Superior temporal gyrus (tissue), 1 donor: ENCODE results near the gene AAR2.

Experiments
- DNase-seq: peaks from one replicate; pipeline ENCODE4 v3.0.0-alpha.2; 2016; ENCODE audit errors: extremely low spot score

AAR2 gene

DNA sequence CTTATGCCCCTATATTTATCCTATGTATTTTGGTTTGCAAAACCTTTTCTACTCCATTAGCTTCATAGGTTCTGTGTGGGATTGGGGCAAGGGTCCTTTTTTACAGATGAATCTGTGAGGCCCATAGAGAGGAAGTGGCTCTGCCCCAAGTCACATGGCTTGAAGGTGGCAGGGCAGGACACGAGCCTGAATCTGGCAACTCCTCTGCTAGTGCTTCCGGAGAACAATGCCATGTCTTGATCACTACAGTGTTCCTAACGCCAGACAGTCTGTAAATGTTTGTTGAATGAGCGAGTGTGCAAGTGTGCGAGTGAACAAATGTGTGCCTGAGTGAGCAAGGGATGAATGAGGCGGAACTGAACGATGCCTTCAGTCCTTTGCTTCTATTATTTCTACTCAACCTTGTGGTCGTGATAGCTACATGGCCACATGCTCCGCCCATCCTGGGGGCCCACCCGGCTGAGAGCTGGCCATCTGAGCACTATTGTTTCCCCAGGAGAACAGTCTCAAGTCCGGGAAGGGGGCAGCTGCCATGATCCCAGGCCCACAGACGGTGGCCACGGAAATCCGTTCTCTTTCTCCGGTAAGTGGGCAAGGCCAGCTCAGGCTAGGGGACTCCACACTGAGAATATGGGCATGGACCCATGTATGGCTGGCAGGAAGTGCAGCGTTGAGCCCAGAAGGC lies 17.8 kb upstream of the AAR2 start:
- DNase-seq = peak; percentile 35

DNA sequence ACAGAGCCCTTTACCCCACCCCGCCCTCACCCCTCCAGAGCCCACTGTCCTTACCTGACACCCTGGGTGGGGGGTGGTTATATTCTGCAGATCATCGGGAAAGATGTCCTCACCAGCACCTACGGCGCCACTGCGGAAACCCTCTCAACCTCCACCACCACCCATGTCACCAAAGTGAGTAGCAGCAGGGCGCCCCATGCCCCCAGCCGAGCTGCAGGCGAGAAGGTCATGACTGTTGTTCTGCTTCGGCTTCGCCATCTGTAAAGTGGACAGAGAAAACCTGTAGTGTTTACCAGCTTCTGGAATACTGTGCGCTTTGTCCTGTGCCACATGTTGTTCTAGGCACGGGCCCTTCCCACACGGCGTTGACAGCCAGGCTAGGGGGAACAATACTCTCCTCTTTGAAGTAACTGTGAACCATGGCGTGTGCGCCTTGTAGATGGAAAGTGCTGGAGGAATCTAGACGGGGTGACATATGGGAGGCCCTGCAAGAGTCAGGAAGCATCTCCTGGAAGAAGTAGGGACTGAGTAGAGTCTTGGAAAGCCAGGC lies 16.5 kb upstream of the AAR2 start:
- peak; percentile 71 for DNase-seq

DNA sequence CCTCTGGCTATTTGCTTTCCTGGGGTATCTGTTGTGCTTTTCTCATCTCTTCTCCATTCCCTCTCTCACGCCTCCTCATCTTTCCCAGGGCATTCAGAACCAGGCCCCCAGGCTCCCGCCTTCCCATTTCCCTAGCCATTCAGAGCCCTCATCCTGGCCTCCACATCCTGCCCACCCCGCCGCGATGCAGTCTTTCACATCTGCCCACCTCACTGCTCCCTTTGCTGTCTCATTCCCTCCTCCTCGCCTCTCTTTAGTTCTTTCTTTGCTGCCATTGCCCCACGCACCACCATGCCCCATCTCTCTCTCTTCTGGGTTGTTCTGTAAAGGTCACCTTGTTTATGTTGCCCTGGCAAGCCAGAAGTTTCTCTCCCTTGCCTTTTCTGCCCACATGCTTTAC lies 10.6 kb upstream of the AAR2 start:
- no peak for DNase-seq

DNA sequence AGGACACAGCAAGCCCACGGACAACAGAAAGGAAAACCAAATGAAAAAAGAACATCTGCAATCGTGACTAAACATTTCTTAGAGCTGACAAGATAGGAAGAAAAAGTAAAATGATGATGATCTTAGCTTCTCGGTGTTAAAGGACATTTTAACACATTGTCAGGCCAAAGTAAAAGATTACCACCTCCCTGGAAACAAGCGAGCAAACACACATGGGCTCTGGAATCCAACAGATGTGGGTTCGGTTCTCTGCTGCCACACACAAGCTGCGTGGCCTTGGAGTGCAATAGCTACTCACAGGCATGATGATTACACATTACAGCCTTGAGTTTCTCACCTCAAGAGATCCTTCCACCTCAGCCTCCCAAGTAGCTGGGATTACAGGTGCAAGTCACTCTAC lies 7.5 kb upstream of the AAR2 start:
- no peak for DNase-seq

DNA sequence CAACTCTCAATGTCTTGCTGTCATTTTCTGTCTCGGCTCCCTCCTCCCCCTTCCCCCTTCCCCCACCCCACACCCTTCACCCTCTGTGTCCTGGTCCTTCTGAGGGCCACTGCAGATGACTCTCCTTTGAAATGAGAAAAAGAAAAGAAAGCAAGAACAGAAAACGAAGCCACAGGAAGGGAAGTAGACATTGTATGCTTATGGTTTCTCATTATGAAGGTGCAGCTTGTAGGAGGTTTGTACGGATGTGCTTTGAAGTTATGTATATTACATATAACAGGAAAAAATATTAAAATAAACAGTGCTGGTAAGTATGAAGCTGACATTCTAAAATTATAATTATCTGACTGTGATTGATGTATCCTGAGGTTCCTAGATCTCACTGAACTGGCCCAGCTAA lies 6.3 kb upstream of the AAR2 start:
- DNase-seq = no peak

DNA sequence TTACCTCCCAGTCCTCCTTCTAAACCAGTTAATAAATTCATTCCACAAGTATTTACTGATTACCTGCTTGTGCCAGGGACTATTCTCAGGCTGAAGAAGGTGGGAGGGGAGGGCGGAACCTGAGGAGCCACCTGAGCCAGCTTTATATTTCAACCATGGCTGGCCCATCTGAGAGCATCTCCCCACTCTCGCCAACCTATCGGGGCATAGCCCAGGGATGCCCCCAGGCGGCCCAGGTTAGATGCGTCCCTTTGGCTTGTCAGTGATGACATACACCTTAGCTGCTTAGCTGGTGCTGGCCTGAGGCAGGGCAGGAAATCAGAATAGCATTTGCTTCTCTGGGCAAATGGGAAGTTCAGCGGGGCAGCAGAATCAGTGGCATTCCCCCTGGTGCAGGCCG lies 4.9 kb upstream of the AAR2 start:
- no peak for DNase-seq

DNA sequence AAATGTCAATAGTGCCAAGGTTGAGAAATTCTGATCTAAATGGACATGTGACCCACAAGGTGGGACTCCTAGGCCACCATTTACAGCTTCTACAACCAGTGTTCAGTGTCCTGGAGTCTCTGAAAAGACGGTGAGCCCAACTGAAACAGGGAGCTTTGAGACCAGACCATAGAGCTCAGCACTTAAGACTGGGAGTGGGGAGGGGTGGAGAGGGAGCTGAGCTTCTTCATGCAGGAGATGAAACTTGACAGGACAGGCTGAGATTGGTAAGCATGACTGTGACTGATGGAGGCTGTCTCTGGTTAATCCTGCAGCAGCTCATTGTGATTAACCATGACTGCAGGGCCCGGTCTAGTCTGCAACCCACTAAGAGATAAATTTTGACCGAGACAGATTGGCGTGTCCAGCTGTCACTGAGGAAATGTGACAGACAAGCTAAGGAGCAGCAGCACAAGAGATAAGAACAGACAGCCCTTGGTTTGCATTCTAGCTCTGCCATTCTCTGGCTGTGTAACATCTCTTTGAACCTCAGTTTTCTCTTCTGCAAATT lies 1.4 kb upstream of the AAR2 start:
- DNase-seq = no peak

DNA sequence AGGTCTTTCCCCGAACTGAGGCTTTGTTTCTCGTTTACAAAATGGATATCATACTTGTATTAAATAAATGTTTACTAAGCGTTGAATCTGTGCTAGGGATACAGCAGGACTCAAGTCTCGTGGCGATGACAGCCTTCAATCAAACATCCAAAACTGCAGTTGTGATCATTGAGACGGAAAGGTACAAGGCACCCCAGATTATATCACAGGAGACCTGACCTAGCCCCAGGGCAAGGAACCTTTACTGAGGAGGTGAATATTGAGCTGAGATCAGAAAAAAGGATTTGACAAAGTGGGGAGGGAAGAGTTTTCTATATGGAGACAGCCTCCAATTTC lies 476 bp downstream of the AAR2 start:
- no peak for DNase-seq

DNA sequence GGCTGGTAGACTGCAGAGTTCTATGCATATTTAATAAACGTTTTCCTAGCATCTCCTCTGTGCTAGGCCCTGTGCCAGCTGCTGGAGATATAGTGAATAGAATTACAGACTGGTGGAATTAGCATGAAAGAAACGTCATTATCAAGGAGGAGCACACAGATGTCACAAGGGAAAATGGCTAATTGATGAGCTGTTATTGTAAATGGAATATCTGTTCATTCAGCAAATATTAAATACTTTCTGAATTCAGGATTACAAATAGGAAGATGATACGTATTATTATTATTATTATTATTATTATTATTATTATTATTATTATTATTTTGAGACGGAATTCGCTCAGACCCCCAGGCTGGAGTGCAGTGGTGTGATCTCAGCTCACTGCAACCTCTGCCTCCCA lies 1.2 kb downstream of the AAR2 start:
- no peak for DNase-seq

DNA sequence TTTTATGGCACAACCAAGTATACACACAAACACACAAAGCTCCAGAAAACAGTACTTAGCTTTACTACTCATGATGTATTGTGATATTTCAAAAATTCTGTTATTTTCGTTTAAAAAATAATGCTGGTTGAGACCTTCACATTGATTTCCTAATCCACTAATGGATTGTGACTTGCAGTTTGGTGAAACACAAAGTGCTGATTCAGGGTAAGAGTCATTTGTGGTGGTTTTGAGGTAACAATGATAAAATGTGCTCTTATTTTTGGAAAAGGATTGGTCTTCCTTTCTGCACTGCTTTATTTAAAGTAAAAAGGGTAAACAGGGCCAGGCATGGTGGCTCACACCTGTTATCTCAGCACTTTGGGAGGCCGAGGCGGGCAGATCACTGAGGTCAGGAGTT lies 1.9 kb downstream of the AAR2 start:
- DNase-seq = no peak

DNA sequence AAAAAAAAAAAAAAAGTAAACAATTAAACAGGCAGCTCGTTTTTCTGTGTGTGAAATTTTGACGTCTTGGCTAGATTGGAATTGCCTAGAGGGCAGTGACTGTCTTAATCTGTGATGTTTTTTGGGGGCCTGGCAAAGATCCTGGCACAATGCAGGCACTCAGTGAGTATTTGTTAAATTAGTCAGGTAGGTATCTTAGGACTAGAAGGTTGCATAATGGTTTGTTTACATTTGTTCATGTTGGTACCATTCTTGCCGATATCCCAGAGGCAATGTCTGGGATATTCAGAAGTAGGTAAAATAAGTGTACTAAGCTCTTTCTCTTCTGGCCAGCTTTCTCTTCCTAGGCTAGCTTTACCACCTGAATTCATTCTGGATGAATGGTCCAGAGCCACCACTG lies 2.5 kb downstream of the AAR2 start:
- DNase-seq = no peak

DNA sequence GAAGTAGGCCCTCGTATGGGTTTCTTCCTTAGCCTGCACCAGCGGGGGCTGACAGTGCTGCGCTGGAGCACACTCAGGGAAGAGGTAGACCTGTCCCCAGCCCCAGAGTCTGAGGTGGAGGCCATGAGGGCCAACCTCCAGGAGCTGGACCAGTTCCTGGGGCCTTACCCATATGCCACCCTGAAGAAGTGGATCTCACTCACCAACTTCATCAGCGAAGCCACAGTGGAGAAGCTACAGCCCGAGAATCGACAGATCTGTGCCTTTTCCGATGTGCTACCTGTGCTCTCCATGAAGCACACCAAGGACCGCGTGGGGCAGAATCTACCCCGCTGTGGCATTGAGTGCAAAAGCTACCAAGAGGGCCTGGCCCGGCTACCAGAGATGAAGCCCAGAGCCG lies 3.8 kb downstream of the AAR2 start:
- DNase-seq = no peak

DNA sequence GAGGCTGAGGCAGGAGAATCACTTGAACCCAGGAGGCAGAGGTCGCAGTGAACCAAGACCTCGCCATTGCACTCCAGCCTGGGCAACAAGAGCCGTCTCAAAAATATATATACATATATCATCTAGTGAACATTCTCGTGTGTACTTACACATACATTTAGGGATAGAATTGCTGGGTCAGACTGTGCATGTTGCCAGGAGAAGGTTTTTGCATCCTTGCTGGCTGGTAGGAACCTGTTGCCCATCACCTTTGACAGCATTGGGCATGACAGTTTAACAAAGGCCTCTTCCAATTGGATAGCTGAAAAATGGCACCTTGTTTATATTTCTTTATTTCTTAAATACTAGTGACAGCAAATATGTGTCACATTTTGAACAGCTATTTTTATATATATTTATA lies 5.4 kb downstream of the AAR2 start:
- no peak for DNase-seq

DNA sequence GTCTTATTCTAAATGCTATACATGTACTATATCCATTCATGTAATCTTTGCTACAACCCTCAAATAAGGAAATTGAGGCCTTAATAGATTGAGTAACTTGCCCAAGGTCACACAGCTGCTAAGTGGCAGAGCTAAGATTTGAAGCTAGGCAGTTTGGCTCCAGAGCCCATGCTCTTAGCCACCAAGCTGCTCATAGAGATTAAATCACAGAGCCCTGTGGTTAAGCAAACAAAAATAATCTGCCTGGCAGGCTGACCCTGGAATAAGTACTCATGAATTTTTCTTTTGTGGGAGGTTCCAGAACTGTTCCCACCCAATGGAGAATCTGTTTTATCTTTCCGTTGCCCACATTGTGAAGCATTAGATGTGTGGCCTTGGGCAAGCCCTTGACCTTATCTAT lies 7.4 kb downstream of the AAR2 start:
- DNase-seq = no peak

DNA sequence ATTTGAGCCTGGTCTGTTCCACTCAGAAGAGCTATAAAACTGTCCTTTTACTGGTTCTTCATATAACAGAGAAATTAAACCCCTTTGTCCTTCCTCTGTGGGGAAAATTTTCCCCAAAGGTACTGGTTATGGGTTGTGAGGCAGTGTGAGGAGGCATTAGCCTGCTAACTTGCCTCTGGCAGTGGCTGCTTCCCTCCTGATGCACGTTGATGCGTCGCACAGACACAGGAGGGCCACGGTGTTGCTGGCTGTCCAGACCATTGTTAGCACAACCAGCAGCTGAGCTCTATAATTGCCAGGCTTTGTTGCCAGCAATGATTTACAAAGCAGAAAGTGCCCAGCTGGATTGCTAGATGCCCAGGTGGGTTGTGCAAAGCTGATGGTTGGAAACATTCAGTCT lies 10.1 kb downstream of the AAR2 start:
- DNase-seq = no peak

DNA sequence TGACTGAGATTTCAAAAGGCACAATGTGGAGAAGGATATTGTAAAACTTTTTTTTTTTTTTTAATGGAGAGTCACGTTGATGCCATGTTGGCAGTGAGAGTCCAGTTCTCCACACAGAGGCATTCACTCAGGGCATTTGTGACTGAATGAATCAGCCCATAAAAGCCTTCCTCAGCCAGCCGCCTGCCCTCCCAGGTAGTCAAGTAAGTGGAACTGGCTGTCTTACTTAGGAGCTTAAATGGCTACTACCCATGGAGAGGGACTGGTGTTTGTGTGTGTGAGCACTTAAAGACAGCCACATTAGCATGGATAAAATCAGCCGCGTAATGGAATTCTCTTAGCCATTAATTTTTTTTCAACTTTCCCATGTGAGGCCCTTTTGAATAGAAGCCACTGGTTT lies 12.6 kb downstream of the AAR2 start:
- DNase-seq = no peak

DNA sequence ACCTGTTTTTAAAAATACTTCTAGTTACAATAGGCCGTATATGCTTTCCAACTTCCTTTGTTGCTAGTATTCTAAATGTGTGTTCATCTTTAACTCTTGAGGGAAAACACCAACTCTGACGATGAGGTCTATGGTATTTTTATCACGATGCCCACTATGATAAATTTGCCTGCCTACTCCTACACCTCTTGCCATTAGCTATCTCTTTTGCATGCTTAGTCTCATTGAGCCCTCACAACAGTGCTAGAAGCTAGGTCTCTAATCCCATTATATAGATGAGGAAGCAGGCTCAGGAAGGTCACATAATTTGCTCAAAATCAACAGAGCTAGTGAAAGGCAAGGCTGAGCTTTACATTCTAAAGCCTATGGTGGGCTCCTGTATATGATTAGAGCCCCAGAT lies 13.2 kb downstream of the AAR2 start:
- DNase-seq = no peak

DNA sequence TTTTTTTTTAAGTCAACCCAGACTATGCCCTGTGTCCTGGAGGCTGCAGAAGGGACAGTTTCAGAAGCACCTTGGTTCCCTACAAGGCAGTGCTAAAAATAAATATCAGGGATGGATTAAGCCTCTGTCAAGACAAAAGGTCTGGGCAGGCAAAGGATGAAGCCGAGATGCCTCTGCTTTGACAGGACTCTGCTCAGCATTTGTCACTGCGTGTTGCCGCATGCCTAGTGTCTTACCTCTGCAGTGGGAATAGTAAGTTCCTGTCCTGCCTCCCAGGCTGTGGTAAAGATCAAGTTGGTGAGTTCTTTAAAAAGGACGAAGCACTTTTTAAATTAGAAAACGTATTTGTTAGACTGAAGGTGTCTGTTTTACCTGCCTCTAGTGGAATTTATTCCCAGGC lies 15.1 kb downstream of the AAR2 start:
- no peak for DNase-seq

DNA sequence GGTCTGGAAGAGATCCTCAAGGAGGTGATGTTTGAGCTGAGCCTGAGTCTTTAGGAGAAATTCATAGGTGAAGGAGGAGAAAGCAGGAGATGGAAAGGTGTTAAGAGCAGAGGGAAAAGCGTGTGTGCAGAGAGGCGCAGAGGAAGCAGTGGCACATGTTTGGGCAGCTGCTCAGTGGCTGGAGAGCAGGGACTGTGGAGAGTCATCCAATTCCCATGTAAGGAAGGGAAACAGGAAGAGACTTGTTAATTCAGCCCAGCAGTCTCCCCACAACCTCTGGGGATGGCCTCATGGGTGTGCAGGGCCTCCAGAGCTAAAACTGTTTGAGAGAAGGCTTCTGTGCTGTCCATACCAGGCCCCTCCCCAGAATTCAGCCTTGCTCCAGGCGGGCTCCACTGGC lies 16.2 kb downstream of the AAR2 start:
- no peak for DNase-seq

DNA sequence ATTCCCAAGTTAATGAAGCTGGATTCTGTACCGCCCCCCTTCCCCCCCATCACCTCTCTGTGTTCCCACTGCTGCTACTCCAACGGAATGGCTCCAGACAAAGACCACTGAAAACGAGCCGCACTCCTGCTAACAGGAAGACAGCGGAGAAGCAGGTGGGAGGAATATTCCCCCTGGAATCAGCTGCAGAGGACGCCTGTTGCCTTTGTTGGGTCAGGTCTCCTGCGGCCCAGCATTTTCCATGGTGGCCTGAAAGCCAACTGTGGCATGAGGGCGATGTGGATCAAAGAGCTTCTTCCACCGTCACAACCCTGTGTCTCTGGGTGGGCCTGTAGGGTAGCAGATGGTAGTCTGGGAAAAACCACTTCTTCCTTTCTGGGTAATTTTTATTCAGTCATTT lies 16.8 kb downstream of the AAR2 start:
- no peak for DNase-seq

DNA sequence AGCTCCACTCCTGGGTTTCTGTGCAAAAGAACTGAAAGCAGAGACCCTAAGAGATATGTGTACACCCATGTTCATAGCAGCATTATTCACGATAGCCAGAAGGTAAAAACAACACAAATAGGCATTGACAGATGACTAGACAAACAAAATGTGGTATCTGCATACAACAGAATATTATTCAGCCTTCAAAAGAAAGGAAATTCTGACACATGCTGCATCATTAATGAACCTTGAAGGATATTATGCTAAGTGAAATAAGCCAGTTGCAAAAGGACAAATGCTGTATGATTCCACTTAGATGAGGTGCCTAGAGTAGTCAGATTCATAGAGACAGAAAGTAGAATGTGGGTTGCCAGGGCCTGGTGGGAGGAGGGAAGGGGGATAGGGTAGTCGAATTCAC lies 17.8 kb downstream of the AAR2 start:
- no peak for DNase-seq

DNA sequence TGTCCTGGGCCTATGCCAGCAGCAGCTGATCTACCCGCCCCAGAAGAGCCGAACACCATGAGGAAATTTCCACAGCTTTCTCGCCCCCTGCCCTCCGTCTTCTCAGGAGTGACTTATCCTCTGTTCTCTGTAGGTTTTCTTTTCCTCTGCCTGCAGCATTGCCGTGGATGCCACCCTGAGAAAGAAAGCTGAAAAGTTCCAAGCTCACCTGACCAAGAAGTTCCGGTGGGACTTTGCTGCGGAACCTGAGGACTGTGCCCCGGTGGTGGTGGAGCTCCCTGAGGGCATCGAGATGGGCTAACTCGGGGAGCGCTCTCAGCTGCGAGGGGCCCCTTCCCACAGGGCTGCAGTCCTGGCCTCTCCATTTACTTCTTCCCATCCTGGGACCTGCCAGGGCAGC lies 19.2 kb downstream of the AAR2 start:
- no peak for DNase-seq

DNA sequence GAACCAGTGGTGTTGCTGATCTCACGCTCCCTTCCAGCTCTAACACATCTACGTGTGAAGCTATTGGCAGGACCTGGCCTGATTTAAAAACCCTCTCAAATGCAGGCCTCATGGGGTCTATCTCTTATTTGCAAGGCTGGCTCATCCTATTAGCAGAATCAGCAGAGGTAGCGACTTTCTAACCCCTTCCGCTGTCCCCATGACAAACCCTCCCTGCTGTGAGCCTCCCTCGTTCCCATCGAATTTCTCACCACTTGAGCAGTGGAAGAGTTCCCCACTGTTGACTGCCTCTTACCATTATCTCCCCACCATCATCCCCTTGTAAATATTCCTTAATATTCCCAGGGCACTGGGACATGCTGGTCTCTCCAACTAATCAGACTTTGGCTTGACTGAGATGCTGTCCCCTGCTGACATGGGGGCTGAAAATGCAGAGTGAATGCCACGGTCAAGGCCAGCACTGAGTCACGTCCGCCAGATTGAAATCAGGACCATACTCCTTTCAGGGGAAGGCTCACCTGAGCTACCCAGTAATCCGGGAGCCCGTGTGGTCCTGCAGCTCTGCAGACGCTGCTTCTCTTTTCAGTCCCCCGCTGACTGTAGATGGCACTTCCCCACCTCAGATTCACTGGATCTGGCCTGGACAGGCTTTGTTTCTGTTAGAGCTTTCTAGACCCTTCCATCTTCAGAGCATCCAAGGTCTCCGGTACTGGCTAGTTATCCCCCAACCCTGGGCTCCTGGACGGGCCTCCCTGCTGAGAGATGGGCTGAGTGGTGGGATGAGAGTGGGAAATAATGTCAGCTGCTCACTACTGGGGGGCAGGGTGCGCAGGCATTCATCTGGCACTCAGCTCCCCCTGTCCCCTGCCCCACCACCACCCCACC lies 23.1 kb downstream of the AAR2 start:
- DNase-seq = no peak
